DOHH2 (cell line): ENCODE measurements around the gene MTMR8.

Experiments
- H3F3A ChIP-seq: fragments of 200-600 bp; sonication (generic), shearing (Covaris generic); 2 replicates; pipeline ENCODE4 v1.6.0; 2016; ENCODE audit warnings: antibody characterized with exemption, mild to moderate bottlenecking; ENCODE audit not compliant: control insufficient read depth, insufficient read depth
- H3K27ac ChIP-seq: fragments of 200-600 bp; sonication (generic); 2 replicates; pipeline ENCODE4 v1.5.1; 2014; ENCODE audit warnings: low read depth, mild to moderate bottlenecking, low read length, moderate library complexity
- H3K27me3 ChIP-seq: fragments of 200-600 bp; sonication (generic); 2 replicates; pipeline ENCODE4 v1.6.1; 2014; ENCODE audit warnings: mild to moderate bottlenecking, low read length, mixed read lengths; ENCODE audit not compliant: control insufficient read depth
- H3K36me3 ChIP-seq: fragments of 200-600 bp; sonication (generic); 2 replicates; pipeline ENCODE4 v1.6.1; 2014; ENCODE audit warnings: mild to moderate bottlenecking, low read length, moderate library complexity, mixed read lengths; ENCODE audit not compliant: control insufficient read depth
- H3K4me1 ChIP-seq: fragments of 200-600 bp; sonication (generic); 2 replicates; pipeline ENCODE4 v1.6.1; 2014; ENCODE audit warnings: mild to moderate bottlenecking, low read length, mixed read lengths; ENCODE audit not compliant: control insufficient read depth
- H3K4me2 ChIP-seq: fragments of 200-600 bp; sonication (generic); 2 replicates; pipeline ENCODE4 v1.6.0; 2014; ENCODE audit warnings: mild to moderate bottlenecking, low read length, moderate library complexity
- H3K4me3 ChIP-seq: fragments of 200-600 bp; sonication (generic); 2 replicates; pipeline ENCODE4 v1.5.1; 2014; ENCODE audit warnings: mild to moderate bottlenecking, low read length, mixed read lengths
- H3K79me2 ChIP-seq: fragments of 200-600 bp; sonication (generic); 2 replicates; pipeline ENCODE4 v1.6.1; 2014; ENCODE audit warnings: mild to moderate bottlenecking, low read length, mixed read lengths; ENCODE audit not compliant: control insufficient read depth
- H3K9me2 ChIP-seq: fragments of 200-600 bp; sonication (generic); replicated peaks from 2 replicates; pipeline ENCODE4 v1.6.1; 2014; ENCODE audit warnings: mild to moderate bottlenecking, low read length, mixed read lengths; ENCODE audit not compliant: control insufficient read depth
- H3K9me3 ChIP-seq: fragments of 200-600 bp; sonication (generic); 2 replicates; pipeline ENCODE4 v1.6.1; 2014; ENCODE audit warnings: antibody characterized with exemption, low read length, mixed read lengths; ENCODE audit not compliant: control insufficient read depth, insufficient read depth
- H4K20me1 ChIP-seq: fragments of 200-600 bp; sonication (generic); 2 replicates; pipeline ENCODE4 v1.6.0; 2014; ENCODE audit warnings: low read depth, mild to moderate bottlenecking, antibody characterized with exemption, low read length, moderate library complexity; ENCODE audit not compliant: control insufficient read depth, insufficient read depth
- CTCF ChIP-seq: fragments of 200-600 bp; sonication (generic); IDR thresholded peaks from one replicate; pipeline ENCODE4 v1.5.1; 2014; ENCODE audit warnings: antibody characterized with exemption, mild to moderate bottlenecking, low read depth, low read length; ENCODE audit not compliant: poor library complexity, severe bottlenecking
- EZH2phosphoT487 ChIP-seq: fragments of 200-600 bp; sonication (generic); IDR thresholded peaks from 2 replicates; pipeline ENCODE4 v1.6.1; 2017; ENCODE audit warnings: borderline replicate concordance, mild to moderate bottlenecking, antibody characterized with exemption, low read length, moderate library complexity, mixed read lengths

Gene MTMR8

GRCh38 chrX:64394874-64395567 is at the start of gene MTMR8:
MTMR8 (minus strand) TSS chrX:64395452; CDS start chrX:64395363, 89 bp downstream.
- peak within 1 kb of the TSS; percentile 71 for H3K4me3 ChIP-seq
- H3K36me3 ChIP-seq = no peaks in the 10 kb centered on the region
- no peaks in the 10 kb centered on the region for H3K9me3 ChIP-seq
- H3K27me3 ChIP-seq = no peaks in the 10 kb centered on the region
- no peak within 1 kb of the TSS for H3K27ac ChIP-seq
- peak within 1 kb of the TSS; percentile 60 for H3K4me2 ChIP-seq
- no peaks in the 10 kb centered on the region for H3F3A ChIP-seq
- no peak for TF ChIP-seq EZH2phosphoT487
- TF ChIP-seq CTCF = no peak
- no peaks in the 10 kb centered on the region for H4K20me1 ChIP-seq
- H3K79me2 ChIP-seq = no peaks in the 10 kb centered on the region
- no peaks in the 10 kb centered on the region for H3K9me2 ChIP-seq
- peaks cover 10% of the 10 kb centered on the region for H3K4me1 ChIP-seq

- H3K27me3 ChIP-seq = no peaks in the 10 kb centered on the region
- H3K4me2 ChIP-seq = no peak overlapping the region
- TF ChIP-seq EZH2phosphoT487 (no peak), CTCF (no peak)
- no peaks in the 10 kb centered on the region for H3F3A ChIP-seq
- no peaks in the 10 kb centered on the region for H4K20me1 ChIP-seq
- no peaks in the 10 kb centered on the region for H3K9me2 ChIP-seq
- no peaks in the 10 kb centered on the region for H3K36me3 ChIP-seq
- H3K4me1 ChIP-seq = no peaks in the 10 kb centered on the region
- H3K9me3 ChIP-seq = no peaks in the 10 kb centered on the region
- no peak overlapping the region for H3K27ac ChIP-seq
- no peak overlapping the region for H3K4me3 ChIP-seq
- H3K79me2 ChIP-seq = no peaks in the 10 kb centered on the region
These were observed 44.3 kb upstream of the MTMR8 start for GRCh38 chrX:64439551-64439950.

- Histone ChIP-seq H3K27ac (no peak overlapping the region), H3K4me3 (no peak overlapping the region), H3K9me2 (no peaks in the 10 kb centered on the region), H3K27me3 (no peaks in the 10 kb centered on the region), H3K9me3 (no peaks in the 10 kb centered on the region), H3K36me3 (no peaks in the 10 kb centered on the region), H3K79me2 (no peaks in the 10 kb centered on the region), H3K4me2 (no peak overlapping the region), H3K4me1 (no peaks in the 10 kb centered on the region), H3F3A (no peaks in the 10 kb centered on the region), H4K20me1 (no peaks in the 10 kb centered on the region)
- TF ChIP-seq EZH2phosphoT487 (no peak), CTCF (no peak)
These were observed 42.4 kb upstream of the MTMR8 start for GRCh38 chrX:64437665-64438064.
